Heart right ventricle (tissue), 16 donors: Measurements from ENCODE around the gene DOCK10. TPM values are rescaled to one million over a fixed set of nuclear protein-coding genes. Genes with fewer than 3 reads are reported as not detected.

Experiments used
- ATAC-seq, 8 donors: fragments of 200-7000 bp; cut with Tn5 transposase; one replicate each; pipeline ENCODE4 v1.9.1; 2020; ENCODE audit warnings: mild to moderate bottlenecking in 8 of 8, moderate library complexity in 8 of 8, moderate number of reproducible peaks in 1 of 8
- DNase-seq, 2 donors: peaks; one replicate each; pipeline ENCODE4 v3.0.0-alpha.2; 2020
- H3K27ac ChIP-seq, 10 donors: fragments of 200-600 bp; sonication (generic) in 2 of 10; one replicate each; pipeline versions ENCODE4 v1.5.0 to v1.8.0; 2020 to 2022; ENCODE audit warnings: mild to moderate bottlenecking in 3 of 10
- H3K27me3 ChIP-seq, 7 donors: fragments of 200-600 bp; one replicate each; pipeline ENCODE4 v1.8.0; 2021 to 2022; ENCODE audit warnings: mild to moderate bottlenecking in 2 of 7
- H3K36me3 ChIP-seq, 9 donors: fragments of 200-600 bp; sonication (generic) in 1 of 9; one replicate each; pipeline versions ENCODE4 v1.5.0 to v1.8.0; 2020 to 2022; ENCODE audit warnings: mild to moderate bottlenecking in 2 of 9
- H3K4me1 ChIP-seq, 9 donors: fragments of 200-600 bp; sonication (generic) in 1 of 9; one replicate each; pipeline versions ENCODE4 v1.5.0 to v1.8.0; 2020 to 2022; ENCODE audit warnings: mild to moderate bottlenecking in 4 of 9
- H3K4me3 ChIP-seq, 10 donors: fragments of 200-600 bp; sonication (generic) in 2 of 10; one replicate each; pipeline versions ENCODE4 v1.5.0 to v1.8.0; 2020 to 2022; ENCODE audit warnings: mild to moderate bottlenecking in 7 of 10, moderate library complexity in 2 of 10
- H3K9me3 ChIP-seq, 11 donors: fragments of 200-600 bp in 10 of 11; sonication (generic) in 2 of 11; one replicate each; pipeline versions ENCODE4 v1.5.0 to v1.8.0; 2013 to 2022; ENCODE audit warnings: mild to moderate bottlenecking in 2 of 11, control low read depth in 1 of 11, moderate library complexity in 1 of 11
- CTCF ChIP-seq, 9 donors: fragments of 200-600 bp; sonication (generic) in 2 of 9; IDR thresholded peaks; one replicate each; pipeline versions ENCODE4 v1.5.0 to v1.8.0; 2021 to 2022; ENCODE audit warnings: antibody characterized with exemption in 9 of 9, mild to moderate bottlenecking in 5 of 9, moderate library complexity in 1 of 9
- WGBS, 2 donors: extraction: QIAGEN DNeasy Blood & Tissue Kit; methylation state at CpG; one replicate each; pipeline ENCODE4 v1.1.7; 2013; ENCODE audit warnings: inconsistent platforms in 1 of 2; 5-methylcytosine and 5-hydroxymethylcytosine counted together
- intact Hi-C, 10 donors: fragments of 100-400 bp; cut with DNase I; formaldehyde crosslinking; loops; one replicate each; pipeline versions ENCODE4 v1.11.1 to v1.14.2; 2022
- polyA plus RNA-seq, 2 donors: library from polyadenylated mRNA; stranded (reverse); fragments of 200-250 nt; gene quantifications; one replicate each; pipeline ENCODE4 v1.2.3, GENCODE V29; 2013
- total RNA-seq, 10 donors: library from RNA; stranded (reverse); fragmentation: NEBNext Ultra II Directional in 3 of 10; extraction: Animal tissue kit (Norgen Biotek cat#: 25700) in 3 of 10; gene quantifications; one replicate each; pipeline versions ENCODE4 v1.2.1 to v1.2.4, GENCODE V29; 2021 to 2023
- donor health status: Arrhythmogenic right ventricular cardiomyopathy.
- donor health status: ischemic (EF 13 %, LVEDD 7.1; RV severe dilation, severe dysfunction).
- donor health status: healthy with polysubstance abuse.
- donor health status: DM: no; HTN: yes; CAD: no.
- donor health status: DM: no; HTN: no; CAD: no.
- donor health status: ischemic (EF 25% LVEDD 6.9; RV normal size, moderate dysfunction).
- donor health status: ischemic (EF 25% LVEDD 5.7; RV mildly dilated, moderate dysfunction).
- donor health status: healthy.
- donor health status: DM: yes; HTN: yes; CAD: no.
- donor health status: Ischemic cardiomyopathy.
- donor health status: ischemic (EF 35%, LVEDD 5.7; RV mildly dilated, moderate dysfunction).
- donor health status: nonischemic (EF 11% LVEDD 7.7; RV severe dilation, severe dysfunction).
- donor health status: DM: yes; HTN: yes; CAD: no.
- donor health status: PGD.
- donor health status: ischemic (EF 29% LVEDD 5.4; RV normal size, mild dysfunction).
- donor health status: nonischemic (EF 23%, LVEDD 6.1; RV moderate dilation, normal function).

Gene DOCK10
- total and polyA plus RNA-seq, 12 donors = 0.77 to 18.9 (median 1.4) TPM

- Histone ChIP-seq H3K27ac (no peak overlapping the region), H3K9me3 (no peaks in the 10 kb centered on the region), H3K4me1 (peaks cover 0 to 5% (median 0%) of the 10 kb centered on the region in 9 donors), H3K4me3 (no peak overlapping the region), H3K27me3 (no peaks in the 10 kb centered on the region), H3K36me3 (peaks cover 0 to 100% (median 0%) of the 10 kb centered on the region in 9 donors)
- ATAC-seq (peak in 2 of 8 donors; percentile 17 to 42), DNase-seq (peak in 1 of 2 donors; percentile 7)
- WGBS, 2 donors = 50 to 54% methylated on average over 7 of the region's 7 CpGs
- no peak for TF ChIP-seq CTCF (IDR thresholded peaks at IDR 0.05)
- intact Hi-C loops = no loop called here
Measured at GRCh38 chr2:224847961-224848850, 194.1 kb downstream of the DOCK10 start.

GRCh38 chr2:224847381-224847780 is 194.9 kb downstream of the DOCK10 start:
- no peaks in the 10 kb centered on the region for H3K27me3 ChIP-seq
- no peaks in the 10 kb centered on the region for H3K9me3 ChIP-seq
- H3K4me3 ChIP-seq = no peak overlapping the region
- DNase-seq = no peak
- H3K27ac ChIP-seq = no peak overlapping the region
- no peak for ATAC-seq
- WGBS, 2 donors = 82 to 85% methylated on average over 2 of the region's 2 CpGs
- H3K36me3 ChIP-seq = peaks cover 0 to 100% (median 0%) of the 10 kb centered on the region in 9 donors
- no peak for TF ChIP-seq CTCF (IDR thresholded peaks at IDR 0.05)
- intact Hi-C loops = no loop called here
- H3K4me1 ChIP-seq = peaks cover 0 to 5% (median 0%) of the 10 kb centered on the region in 9 donors

GRCh38 chr2:224846686-224847085 is 195.6 kb downstream of the DOCK10 start:
- no peak overlapping the region for H3K4me3 ChIP-seq
- TF ChIP-seq CTCF (IDR thresholded peaks at IDR 0.05) = no peak
- ATAC-seq (no peak), DNase-seq (no peak)
- 81 to 84% methylated on average over 5 of the region's 5 CpGs for WGBS, 2 donors
- intact Hi-C loops = no loop called here
- H3K4me1 ChIP-seq = peaks cover 0 to 5% (median 0%) of the 10 kb centered on the region in 9 donors
- no peaks in the 10 kb centered on the region for H3K9me3 ChIP-seq
- peaks cover 0 to 100% (median 0%) of the 10 kb centered on the region in 9 donors for H3K36me3 ChIP-seq
- H3K27me3 ChIP-seq = no peaks in the 10 kb centered on the region
- no peak overlapping the region for H3K27ac ChIP-seq

GRCh38 chr2:224846161-224846560 is 196.1 kb downstream of the DOCK10 start:
- intact Hi-C loops = no loop called here
- no peak overlapping the region for H3K27ac ChIP-seq
- H3K9me3 ChIP-seq = peaks cover 0 to 1% (median 0%) of the 10 kb centered on the region in 11 donors
- H3K36me3 ChIP-seq = peaks cover 0 to 100% (median 0%) of the 10 kb centered on the region in 9 donors
- H3K27me3 ChIP-seq = no peaks in the 10 kb centered on the region
- no peak overlapping the region for H3K4me3 ChIP-seq
- no peak for DNase-seq
- peaks cover 0 to 5% (median 0%) of the 10 kb centered on the region in 9 donors for H3K4me1 ChIP-seq
- TF ChIP-seq CTCF (IDR thresholded peaks at IDR 0.05) = no peak
- ATAC-seq = no peak
- WGBS, 2 donors = 75 to 79% methylated on average over 4 of the region's 4 CpGs
